HUES6 (cell line): ENCODE data around the gene STON1.
"Not testable (repeated sequence)": the region's sequence is repeated elsewhere in the genome, so short reads cannot be mapped to it uniquely, and the experiment has no call there.

Experiments used
- H3K27ac ChIP-seq: 2 replicates; pipeline ENCODE4 v1.7.0; 2013; ENCODE audit warnings: low read depth, mild to moderate bottlenecking, low read length, inconsistent platforms
- H3K27me3 ChIP-seq: 2 replicates; pipeline ENCODE4 v1.6.1; 2013; ENCODE audit warnings: low read length; ENCODE audit not compliant: control insufficient read depth, insufficient read depth
- H3K36me3 ChIP-seq: 2 replicates; pipeline ENCODE4 v1.6.1; 2013; ENCODE audit warnings: low read length; ENCODE audit not compliant: control insufficient read depth, insufficient read depth
- H3K4me1 ChIP-seq: 2 replicates; pipeline ENCODE4 v1.6.1; 2013; ENCODE audit warnings: low read length; ENCODE audit not compliant: control insufficient read depth, insufficient read depth
- H3K4me3 ChIP-seq: 2 replicates; pipeline ENCODE4 v1.5.1; 2013; ENCODE audit warnings: low read depth, low read length
- H3K9ac ChIP-seq: one replicate; pipeline ENCODE4 v1.6.1; 2013; ENCODE audit warnings: mild to moderate bottlenecking, low read length
- H3K9me3 ChIP-seq: 2 replicates; pipeline ENCODE4 v1.6.1; 2013; ENCODE audit warnings: low read depth, low read length; ENCODE audit not compliant: control insufficient read depth, insufficient read depth

Gene STON1

DNA sequence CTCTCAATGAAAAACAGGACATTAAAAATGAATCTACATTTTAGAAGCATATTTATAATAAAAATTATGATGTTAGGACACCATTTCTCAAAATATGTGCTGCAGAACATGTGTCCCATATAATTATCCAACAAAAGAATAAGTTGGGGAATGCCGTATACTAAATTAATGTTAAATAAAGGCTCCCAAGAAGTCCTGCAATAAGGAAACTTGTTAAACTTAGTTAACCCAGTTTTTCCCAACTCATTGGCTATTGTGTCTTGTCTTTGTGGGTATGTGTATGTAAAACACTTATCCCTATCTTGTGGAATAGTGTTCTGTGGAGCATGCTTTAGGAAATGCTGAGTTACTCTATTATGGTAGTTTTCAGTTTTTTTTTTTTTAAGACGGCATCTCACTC, 62.1 kb downstream of the STON1 start:
- no peaks in the 10 kb centered on the region for H3K9me3 ChIP-seq
- no peaks in the 10 kb centered on the region for H3K27me3 ChIP-seq
- H3K27ac ChIP-seq = no peak overlapping the region
- peaks cover 3% of the 10 kb centered on the region; the same call in 1 of the 2 replicates for H3K4me1 ChIP-seq
- H3K9ac ChIP-seq = no peak overlapping the region
- no peak overlapping the region for H3K4me3 ChIP-seq
- no peaks in the 10 kb centered on the region for H3K36me3 ChIP-seq

DNA sequence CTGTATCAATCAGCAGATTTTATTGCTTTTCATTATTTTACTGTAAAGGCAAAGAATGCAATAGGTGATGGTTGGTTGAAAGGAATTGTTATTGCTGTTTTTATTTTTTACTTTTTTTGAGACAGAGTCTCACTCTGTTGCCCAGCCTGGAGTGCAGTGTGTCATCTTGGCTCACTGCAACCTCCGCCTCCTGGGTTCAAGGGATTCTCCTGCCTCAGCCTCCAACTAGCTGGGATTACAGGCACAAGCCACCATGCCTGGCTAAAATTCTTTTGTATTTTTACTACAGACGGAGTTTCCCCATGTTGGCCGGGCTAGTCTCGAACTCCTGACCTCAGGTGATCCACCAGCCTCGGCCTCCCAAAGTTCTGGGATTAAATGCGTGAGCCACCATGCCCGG, 66.8 kb downstream of the STON1 start:
- H3K36me3 ChIP-seq, H3K27ac ChIP-seq, H3K4me1 ChIP-seq, H3K9me3 ChIP-seq, H3K9ac ChIP-seq, H3K27me3 ChIP-seq, H3K4me3 ChIP-seq: not testable (repeated sequence)

GRCh38 chr2:48597492-48597891, 67.5 kb downstream of the STON1 start:
- H3K27me3 ChIP-seq = no peaks in the 10 kb centered on the region
- no peak overlapping the region for H3K27ac ChIP-seq
- H3K4me3 ChIP-seq = no peak overlapping the region
- H3K9ac ChIP-seq = no peak overlapping the region
- H3K9me3 ChIP-seq = no peaks in the 10 kb centered on the region
- no peaks in the 10 kb centered on the region; the same call in 1 of the 2 replicates for H3K36me3 ChIP-seq
- no peaks in the 10 kb centered on the region for H3K4me1 ChIP-seq

DNA sequence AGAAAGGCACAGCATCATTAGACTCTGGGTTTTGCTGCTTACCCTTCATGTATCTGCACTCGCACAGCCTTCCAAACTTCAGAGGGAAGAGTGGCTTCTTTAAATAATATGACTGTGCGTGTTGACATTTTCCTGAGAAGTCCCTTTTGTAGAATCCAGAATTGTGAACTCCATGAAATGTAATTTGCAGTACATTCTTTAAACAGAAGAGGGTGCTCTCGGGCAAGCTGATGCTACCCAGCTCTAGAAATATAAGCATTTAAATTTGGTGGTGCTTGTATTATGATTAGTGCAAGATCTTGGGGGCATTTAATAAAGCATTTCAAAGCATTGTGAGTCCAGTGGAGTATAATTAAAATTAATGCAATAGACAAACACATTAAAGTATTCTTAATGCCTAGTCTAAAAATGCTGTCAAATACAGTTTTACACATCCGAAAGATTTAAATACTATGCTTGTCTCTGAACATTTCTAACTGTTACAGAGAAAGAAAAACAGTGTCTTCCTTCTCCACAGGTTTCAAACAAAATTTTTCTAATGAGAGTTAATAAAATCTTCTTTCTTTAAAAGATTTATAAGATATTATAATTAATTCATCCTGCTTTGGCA, 70.4 kb downstream of the STON1 start:
- H3K36me3 ChIP-seq = no peaks in the 10 kb centered on the region; the same call in 1 of the 2 replicates
- H3K4me1 ChIP-seq = no peaks in the 10 kb centered on the region
- H3K27me3 ChIP-seq = no peaks in the 10 kb centered on the region
- no peak overlapping the region for H3K4me3 ChIP-seq
- no peak overlapping the region for H3K9ac ChIP-seq
- H3K27ac ChIP-seq = no peak overlapping the region
- no peaks in the 10 kb centered on the region for H3K9me3 ChIP-seq

GRCh38 chr2:48600917-48601316, 71.0 kb downstream of the STON1 start:
- H3K4me1 ChIP-seq = no peaks in the 10 kb centered on the region
- H3K9ac ChIP-seq = no peak overlapping the region
- H3K27me3 ChIP-seq = no peaks in the 10 kb centered on the region
- H3K9me3 ChIP-seq = no peaks in the 10 kb centered on the region
- no peaks in the 10 kb centered on the region; the same call in 1 of the 2 replicates for H3K36me3 ChIP-seq
- H3K27ac ChIP-seq = no peak overlapping the region
- H3K4me3 ChIP-seq = no peak overlapping the region

- H3K4me1 ChIP-seq = no peaks in the 10 kb centered on the region
- no peaks in the 10 kb centered on the region; the same call in 1 of the 2 replicates for H3K36me3 ChIP-seq
- no peaks in the 10 kb centered on the region for H3K27me3 ChIP-seq
- no peak overlapping the region for H3K4me3 ChIP-seq
- H3K9me3 ChIP-seq = no peaks in the 10 kb centered on the region
- H3K27ac ChIP-seq = no peak overlapping the region
- no peak overlapping the region for H3K9ac ChIP-seq
These were observed 71.4 kb downstream of the STON1 start for GRCh38 chr2:48601349-48601748.

GRCh38 chr2:48605482-48606175, 75.7 kb downstream of the STON1 start:
- no peak overlapping the region for H3K9ac ChIP-seq
- no peaks in the 10 kb centered on the region for H3K27me3 ChIP-seq
- H3K4me1 ChIP-seq = 0 out of 2 replicates have a peak, but pooled peaks cover 4% of the 10 kb centered on the region
- no peaks in the 10 kb centered on the region for H3K9me3 ChIP-seq
- no peak overlapping the region for H3K4me3 ChIP-seq
- H3K27ac ChIP-seq = no peak overlapping the region
- H3K36me3 ChIP-seq = no peaks in the 10 kb centered on the region

DNA sequence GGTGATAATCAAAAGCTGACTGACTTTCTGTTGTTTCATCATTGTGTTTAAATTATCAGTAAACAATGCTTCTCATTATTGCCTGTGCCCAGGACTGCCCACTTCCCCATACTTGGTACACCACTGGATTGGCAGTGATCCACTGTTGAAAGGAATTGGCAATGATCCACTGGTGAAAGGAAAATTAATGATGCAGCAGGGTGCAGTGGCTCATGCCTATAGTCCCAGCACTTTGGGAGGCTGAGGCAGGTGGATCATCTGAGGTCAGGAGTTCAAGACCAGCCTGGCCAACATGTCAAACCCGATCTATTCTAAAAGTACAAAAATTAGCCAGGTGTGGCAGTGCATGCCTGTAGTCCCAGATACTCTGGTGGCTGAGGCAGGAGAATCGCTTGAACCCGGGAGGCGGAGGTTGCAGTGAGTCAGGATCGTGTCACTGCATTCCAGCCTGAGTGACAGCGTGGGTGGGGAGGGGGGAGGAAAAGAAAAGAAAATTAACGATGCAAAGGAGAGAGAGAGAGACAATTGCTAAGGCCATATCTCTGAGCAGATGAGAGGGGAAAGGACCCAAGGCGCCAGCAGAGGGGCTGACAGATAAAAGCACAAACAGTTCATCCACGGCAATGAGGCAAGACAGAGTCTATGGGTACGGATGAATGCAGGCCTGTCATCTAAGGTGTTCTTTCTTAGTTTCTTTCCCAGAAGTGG, 77.5 kb downstream of the STON1 start:
- Histone ChIP-seq H3K27ac (no peak overlapping the region), H3K9me3 (no peaks in the 10 kb centered on the region), H3K4me1 (0 out of 2 replicates have a peak, but pooled peaks cover 4% of the 10 kb centered on the region), H3K27me3 (no peaks in the 10 kb centered on the region), H3K4me3 (no peak overlapping the region), H3K36me3 (no peaks in the 10 kb centered on the region), H3K9ac (no peak overlapping the region)

DNA sequence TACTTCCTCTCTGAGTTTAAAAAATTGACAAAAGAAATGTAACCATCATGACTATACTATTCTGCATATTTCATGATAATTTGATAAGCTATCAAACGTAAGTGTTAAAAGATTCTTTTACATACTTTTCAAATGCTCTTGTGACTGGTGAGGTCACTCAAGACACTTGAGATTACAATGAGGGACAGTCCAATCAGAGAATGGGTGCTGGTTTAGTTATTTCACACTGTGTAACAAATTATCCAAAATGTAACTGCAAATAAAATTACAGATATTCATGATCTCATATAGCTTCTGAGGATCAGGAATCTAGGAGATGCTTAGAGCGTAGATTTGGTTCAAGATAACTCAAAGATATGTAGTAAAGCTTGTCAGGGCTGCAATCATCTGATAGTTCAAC, 83.3 kb downstream of the STON1 start:
- no peak overlapping the region for H3K4me3 ChIP-seq
- H3K9ac ChIP-seq = no peak overlapping the region
- H3K9me3 ChIP-seq = peaks cover 13% of the 10 kb centered on the region
- H3K4me1 ChIP-seq = 0 out of 2 replicates have a peak, but pooled peaks cover 4% of the 10 kb centered on the region
- H3K27me3 ChIP-seq = no peaks in the 10 kb centered on the region
- no peaks in the 10 kb centered on the region for H3K36me3 ChIP-seq
- H3K27ac ChIP-seq = no peak overlapping the region

DNA sequence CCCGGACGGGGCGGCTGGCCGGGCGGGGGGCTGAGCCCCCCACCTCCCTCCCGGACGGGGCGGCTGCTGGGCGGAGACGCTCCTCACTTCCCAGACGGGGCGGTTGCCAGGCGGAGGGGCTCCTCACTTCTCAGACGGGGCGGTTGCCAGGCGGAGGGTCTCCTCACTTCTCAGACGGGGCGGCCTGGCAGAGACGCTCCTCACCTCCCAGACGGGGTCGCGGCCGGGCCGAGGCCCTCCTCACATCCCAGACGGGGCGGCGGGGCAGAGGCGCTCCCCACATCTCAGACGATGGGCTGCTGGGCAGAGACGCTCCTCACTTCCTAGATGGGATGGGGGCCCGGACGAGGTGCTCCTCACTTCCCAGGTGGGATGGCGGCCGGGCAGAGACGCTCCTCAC, 84.6 kb downstream of the STON1 start:
- not testable (repeated sequence) for H3K4me3 ChIP-seq, H3K9ac ChIP-seq, H3K27me3 ChIP-seq, H3K36me3 ChIP-seq, H3K4me1 ChIP-seq, H3K27ac ChIP-seq
- peaks cover 13% of the 10 kb centered on the region for H3K9me3 ChIP-seq

DNA sequence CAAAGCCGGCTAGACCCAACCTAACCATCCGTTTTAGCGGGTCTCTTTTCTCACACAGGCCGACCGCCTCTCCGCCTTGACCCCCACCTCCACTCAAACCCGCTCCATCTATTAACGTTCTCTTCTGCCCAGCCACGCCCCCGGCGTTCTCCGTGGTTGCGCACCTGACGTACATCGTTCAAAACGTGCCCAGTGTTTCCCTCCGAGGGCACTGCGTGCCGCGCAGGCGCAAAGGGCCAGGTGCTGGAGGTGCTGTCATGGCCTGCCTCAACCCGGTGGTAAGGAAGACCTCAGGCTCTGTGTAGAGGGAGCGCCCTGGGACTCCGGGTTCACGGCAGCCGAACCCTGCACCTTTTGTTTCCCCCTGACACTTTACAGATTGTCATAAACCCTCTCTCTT, 87.7 kb downstream of the STON1 start, which contains the start of gene GTF2A1L:
TSS of gene GTF2A1L (plus strand) at position 239 of the 400 bp plus-strand sequence. CDS start at position 258, 19 bp downstream.
- no peak within 1 kb of the TSS for H3K9ac ChIP-seq
- no peaks in the 10 kb centered on the region for H3K4me1 ChIP-seq
- H3K9me3 ChIP-seq = peaks cover 13% of the 10 kb centered on the region
- H3K27me3 ChIP-seq = no peaks in the 10 kb centered on the region
- H3K27ac ChIP-seq = no peak within 1 kb of the TSS
- H3K4me3 ChIP-seq = no peak within 1 kb of the TSS
- H3K36me3 ChIP-seq = no peaks in the 10 kb centered on the region
